GM23248 (cell line): ENCODE measurements around the gene POP7. TPM values are rescaled to one million over a fixed set of nuclear protein-coding genes. Genes with fewer than 3 reads are reported as not detected.

Experiments
- DNase-seq: peaks from one replicate; pipeline ENCODE4 v3.0.0-alpha.2; 2015
- H2AFZ ChIP-seq: fragments of 200-600 bp; sonication (generic); 2 replicates; pipeline ENCODE4 v1.6.1; 2016; ENCODE audit warnings: antibody characterized with exemption
- H3F3A ChIP-seq: fragments of 200-600 bp; sonication (generic); 2 replicates; pipeline ENCODE4 v1.6.1; 2016; ENCODE audit warnings: mild to moderate bottlenecking, antibody characterized with exemption, mixed run types; ENCODE audit not compliant: insufficient read depth
- H3K27ac ChIP-seq: fragments of 200-600 bp; sonication (generic); 2 replicates; pipeline ENCODE4 v1.5.1; 2016; ENCODE audit warnings: mild to moderate bottlenecking
- H3K27me3 ChIP-seq: fragments of 200-600 bp; sonication (generic); replicated peaks from 2 replicates; pipeline ENCODE4 v1.6.1; 2016; ENCODE audit warnings: mild to moderate bottlenecking; ENCODE audit not compliant: insufficient read depth
- H3K36me3 ChIP-seq: fragments of 200-600 bp; sonication (generic); 2 replicates; pipeline ENCODE4 v1.6.1; 2016; ENCODE audit warnings: low read depth, mild to moderate bottlenecking
- H3K4me1 ChIP-seq: fragments of 200-600 bp; sonication (generic); 2 replicates; pipeline ENCODE4 v1.6.1; 2016; ENCODE audit warnings: mild to moderate bottlenecking; ENCODE audit not compliant: insufficient read depth
- H3K4me2 ChIP-seq: fragments of 200-600 bp; sonication (generic); one replicate; pipeline ENCODE4 v1.6.1; 2016; ENCODE audit warnings: mild to moderate bottlenecking; ENCODE audit not compliant: unreplicated experiment
- H3K4me3 ChIP-seq: fragments of 200-600 bp; sonication (generic); 2 replicates; pipeline ENCODE4 v1.5.1; 2016; ENCODE audit warnings: mild to moderate bottlenecking
- H3K79me2 ChIP-seq: fragments of 200-600 bp; sonication (generic); 2 replicates; pipeline ENCODE4 v1.6.1; 2016; ENCODE audit warnings: mild to moderate bottlenecking; ENCODE audit not compliant: insufficient read depth
- H3K9ac ChIP-seq: fragments of 200-600 bp; sonication (generic); 2 replicates; pipeline ENCODE4 v1.6.1; 2016; ENCODE audit warnings: mild to moderate bottlenecking
- H3K9me2 ChIP-seq: fragments of 200-600 bp; sonication (generic); 2 replicates; pipeline ENCODE4 v1.6.1; 2016; ENCODE audit warnings: mixed run types, mild to moderate bottlenecking, moderate library complexity; ENCODE audit not compliant: insufficient read depth
- H3K9me3 ChIP-seq: fragments of 200-600 bp; sonication (generic); one replicate; pipeline ENCODE4 v1.6.1; 2017; ENCODE audit warnings: low read depth
- H4K20me1 ChIP-seq: fragments of 200-600 bp; sonication (generic); 2 replicates; pipeline ENCODE4 v1.6.0; 2016; ENCODE audit not compliant: insufficient read depth
- EZH2 ChIP-seq: fragments of 200-600 bp; sonication (generic); IDR thresholded peaks from 2 replicates; pipeline ENCODE4 v1.6.1; 2018; ENCODE audit warnings: antibody characterized with exemption, mild to moderate bottlenecking; ENCODE audit not compliant: insufficient read depth, poor library complexity, severe bottlenecking
- EZH2phosphoT487 ChIP-seq: fragments of 200-600 bp; sonication (generic); IDR thresholded peaks from 2 replicates; pipeline ENCODE4 v1.6.1; 2018; ENCODE audit warnings: antibody characterized with exemption, moderate library complexity, mild to moderate bottlenecking, low read depth; ENCODE audit not compliant: insufficient read depth
- WGBS, 2 experiments: methylation state at CpG; one replicate each; pipeline ENCODE4 v1.1.6; 2015 to 2017; ENCODE audit warnings: low lambda C conversion rate in 2 of 2, low coverage in 1 of 2; ENCODE audit errors: missing lambda C conversion rate in 2 of 2; 5-methylcytosine and 5-hydroxymethylcytosine counted together
- in situ Hi-C: fragments of 300-500 bp; cut with MboI; formaldehyde crosslinking; loops from 2 replicates; pipeline ENCODE4 v1.15.0; 2020
- polyA plus RNA-seq: library from polyadenylated mRNA; unstranded; fragments of >200 nt; fragmentation: Nextera tagmentation; extraction: Ambion mirVana; gene quantifications from 2 replicates; pipeline ENCODE4 v1.2.1, GENCODE V29; 2016
- total RNA-seq: library from RNA; depleted of rRNA; stranded (reverse); fragments of >200 nt; shearing (Covaris generic); gene quantifications from 2 replicates; pipeline ENCODE4 v1.2.3, GENCODE V29; 2014

The POP7 gene
- total and polyA plus RNA-seq, 2 experiments from 2014 or later, result 31.3 to 63.4 TPM

- Histone ChIP-seq H3K36me3 (peaks cover 4% of the 10 kb centered on the region; the same call in 1 of the 2 replicates), H4K20me1 (no peaks in the 10 kb centered on the region)
Measured at GRCh38 chr7:100678291-100678984, 27.5 kb upstream of the POP7 start.

GRCh38 chr7:100679129-100679926, 26.6 kb upstream of the POP7 start:
- no peaks in the 10 kb centered on the region for H4K20me1 ChIP-seq
- no peaks in the 10 kb centered on the region for H3K9me3 ChIP-seq
- H3K4me2 ChIP-seq, result no peak overlapping the region
- H3K36me3 ChIP-seq, result peaks cover 4% of the 10 kb centered on the region; the same call in 1 of the 2 replicates
- H3F3A ChIP-seq, result no peaks in the 10 kb centered on the region
- peaks cover 30% of the 10 kb centered on the region for H3K79me2 ChIP-seq
- no peaks in the 10 kb centered on the region for H3K27me3 ChIP-seq
- TF ChIP-seq EZH2phosphoT487, result no peak
- TF ChIP-seq EZH2, result no peak
- H3K9ac ChIP-seq, result no peak overlapping the region
- H3K9me2 ChIP-seq, result no peaks in the 10 kb centered on the region
- peak; percentile 23 for DNase-seq
- in situ Hi-C loops, result no loop called here
- H3K4me1 ChIP-seq, result no peaks in the 10 kb centered on the region
- no peak overlapping the region for H3K4me3 ChIP-seq
- H2AFZ ChIP-seq, result no peak overlapping the region
- 85 to 88% methylated on average over 11 to 13 of the region's 13 CpGs for WGBS, 2 experiments
- H3K27ac ChIP-seq, result no peak overlapping the region

More at GRCh38 chr7:100678291-100678984, 27.5 kb upstream of the POP7 start:
- WGBS, 2 experiments, result 74 to 79% methylated on average over 31 to 35 of the region's 35 CpGs
- DNase-seq, result no peak
- no peaks in the 10 kb centered on the region for H3K9me3 ChIP-seq
- H3K27ac ChIP-seq, result no peak overlapping the region
- H3F3A ChIP-seq, result no peaks in the 10 kb centered on the region
- no peak overlapping the region for H3K9ac ChIP-seq
- H3K4me2 ChIP-seq, result no peak overlapping the region
- H2AFZ ChIP-seq, result no peak overlapping the region
- in situ Hi-C loops, result no loop called here
- H3K79me2 ChIP-seq, result peaks cover 37% of the 10 kb centered on the region
- no peaks in the 10 kb centered on the region for H3K9me2 ChIP-seq
- H3K27me3 ChIP-seq, result no peaks in the 10 kb centered on the region
- no peak for TF ChIP-seq EZH2
- TF ChIP-seq EZH2phosphoT487, result no peak
- H3K4me1 ChIP-seq, result no peaks in the 10 kb centered on the region
- no peak overlapping the region for H3K4me3 ChIP-seq

- Histone ChIP-seq H2AFZ (no peak overlapping the region), H3K27ac (no peak overlapping the region), H3K9me2 (no peaks in the 10 kb centered on the region), H3K9ac (no peak overlapping the region), H3K27me3 (no peaks in the 10 kb centered on the region), H3K4me1 (no peaks in the 10 kb centered on the region), H4K20me1 (no peaks in the 10 kb centered on the region), H3K36me3 (peaks cover 4% of the 10 kb centered on the region; the same call in 1 of the 2 replicates), H3K4me3 (no peak overlapping the region), H3K9me3 (no peaks in the 10 kb centered on the region), H3K4me2 (no peak overlapping the region), H3K79me2 (peaks cover 24% of the 10 kb centered on the region), H3F3A (no peaks in the 10 kb centered on the region)
- TF ChIP-seq EZH2phosphoT487 (no peak), EZH2 (no peak)
- in situ Hi-C loops, result no loop called here
- peak; percentile 67 for DNase-seq
- 47% methylated on average over 13 of the region's 13 CpGs for WGBS, 2 experiments
Measured at GRCh38 chr7:100679927-100680575, 25.9 kb upstream of the POP7 start.

- Histone ChIP-seq H3F3A (no peaks in the 10 kb centered on the region), H3K79me2 (peaks cover 17% of the 10 kb centered on the region), H3K27me3 (no peaks in the 10 kb centered on the region), H3K36me3 (peaks cover 4% of the 10 kb centered on the region; the same call in 1 of the 2 replicates), H3K9me3 (no peaks in the 10 kb centered on the region), H3K9me2 (no peaks in the 10 kb centered on the region), H3K27ac (no peak overlapping the region), H3K4me3 (no peak overlapping the region), H3K9ac (no peak overlapping the region), H2AFZ (no peak overlapping the region), H4K20me1 (no peaks in the 10 kb centered on the region), H3K4me1 (no peaks in the 10 kb centered on the region), H3K4me2 (no peak overlapping the region)
- TF ChIP-seq EZH2phosphoT487, result no peak
- no peak for TF ChIP-seq EZH2
- 75 to 76% methylated on average over 15 to 18 of the region's 18 CpGs for WGBS, 2 experiments
- peak; percentile 25 for DNase-seq
- in situ Hi-C loops, result no loop called here
Measured at GRCh38 chr7:100680576-100681271, 25.2 kb upstream of the POP7 start.
